TTC549 (cell line): ENCODE results near the gene OR9Q1.
"Not testable (repeated sequence)": the region's sequence is repeated elsewhere in the genome, so short reads cannot be mapped to it uniquely, and the experiment has no call there.

ENCODE experiments used
- FAIRE-seq: peaks from 2 replicates; lab custom pipeline; 2012; peaks lifted over from hg19 to GRCh38; lab: Jason Lieb, UNC

The OR9Q1 gene

GRCh38 chr11:58023435-58023931 lies at the start of gene OR9Q1:
Gene OR9Q1, plus strand, starts transcription at chr11:58023881. Its CDS starts 155,564 bp downstream, at chr11:58179445.
- FAIRE-seq, result no peak

- FAIRE-seq, result no peak
These were observed 49.5 kb upstream of the OR9Q1 start for GRCh38 chr11:57974132-57974531.

- no peak for FAIRE-seq
These were observed 48.7 kb upstream of the OR9Q1 start for GRCh38 chr11:57974848-57975601.

- no peak for FAIRE-seq
These were observed 46.0 kb upstream of the OR9Q1 start for GRCh38 chr11:57977709-57978108.

- FAIRE-seq, result no peak
These were observed 44.8 kb upstream of the OR9Q1 start for GRCh38 chr11:57978686-57979531.

GRCh38 chr11:57979532-57980079 lies 44.1 kb upstream of the OR9Q1 start:
- FAIRE-seq, result no peak

- FAIRE-seq, result no peak
These were observed 43.5 kb upstream of the OR9Q1 start for GRCh38 chr11:57980201-57980600.

GRCh38 chr11:57981536-57981935 lies 42.1 kb upstream of the OR9Q1 start:
- FAIRE-seq, result no peak

GRCh38 chr11:57982776-57983175 lies 40.9 kb upstream of the OR9Q1 start:
- no peak for FAIRE-seq

GRCh38 chr11:57983191-57983590 lies 40.5 kb upstream of the OR9Q1 start:
- no peak for FAIRE-seq

- not testable (repeated sequence) for FAIRE-seq
These were observed 24.2 kb upstream of the OR9Q1 start for GRCh38 chr11:57999523-57999922.

- FAIRE-seq, result not testable (repeated sequence)
These were observed 23.7 kb upstream of the OR9Q1 start for GRCh38 chr11:58000021-58000420.

- no peak for FAIRE-seq
These were observed 23.0 kb upstream of the OR9Q1 start for GRCh38 chr11:58000699-58001098.

GRCh38 chr11:58003036-58003435 lies 20.6 kb upstream of the OR9Q1 start:
- FAIRE-seq, result no peak

GRCh38 chr11:58003591-58003990 lies 20.1 kb upstream of the OR9Q1 start:
- no peak for FAIRE-seq

- FAIRE-seq, result no peak
These were observed 19.0 kb upstream of the OR9Q1 start for GRCh38 chr11:58004664-58005063.

- no peak for FAIRE-seq
These were observed 16.7 kb upstream of the OR9Q1 start for GRCh38 chr11:58006940-58007339.

- no peak for FAIRE-seq
These were observed 11.9 kb upstream of the OR9Q1 start for GRCh38 chr11:58011771-58012170.

- no peak for FAIRE-seq
These were observed 965 bp downstream of the OR9Q1 start for GRCh38 chr11:58024601-58025091.

GRCh38 chr11:58027341-58027740 lies 3.7 kb downstream of the OR9Q1 start:
- no peak for FAIRE-seq

- no peak for FAIRE-seq
These were observed 5.2 kb downstream of the OR9Q1 start for GRCh38 chr11:58028687-58029411.

- no peak for FAIRE-seq
These were observed 7.0 kb downstream of the OR9Q1 start, which contains the start of gene OR6Q1 for GRCh38 chr11:58030653-58031052. Gene OR6Q1, plus strand, starts transcription at chr11:58030953. Its CDS starts 0 bp downstream, at chr11:58030953.
